Panc1 (cell line): ENCODE results near the gene RABEPK. TPM values are rescaled to one million over a fixed set of nuclear protein-coding genes. Genes with fewer than 3 reads are reported as not detected.
"Not testable (repeated sequence)": the region's sequence is repeated elsewhere in the genome, so short reads cannot be mapped to it uniquely, and the experiment has no call there.

Source experiments
- ATAC-seq: fragments of 200-7000 bp; cut with Tn5 transposase; 2 replicates; pipeline ENCODE4 v1.9.1; 2020; ENCODE audit warnings: mild to moderate bottlenecking, moderate library complexity
- BruUV-seq: library from RNA; stranded (reverse); fragments of 400-500 nt; replicated peaks from 2 replicates; lab custom pipeline; 2021; lab: Mats Ljungman, UMichigan
- CTCF ChIA-PET: fragments of 300-600 bp; sonication (Branson Sonifier 250); formaldehyde crosslinking; loops from one replicate; lab custom pipeline; 2022; ENCODE audit warnings: antibody characterized with exemption; lab: Charles Lee
- POLR2A ChIA-PET: fragments of 300-600 bp; sonication (Branson Sonifier 250); formaldehyde crosslinking; loops from one replicate; lab custom pipeline; 2022; ENCODE audit warnings: antibody characterized with exemption; lab: Charles Lee
- DNase-seq: peaks from one replicate; pipeline ENCODE4 v3.0.0-alpha.2; 2010; ENCODE audit warnings: low read depth, low spot score
- H3K27ac ChIP-seq: 2 replicates; pipeline ENCODE4 v1.5.1; 2011; ENCODE audit warnings: mild to moderate bottlenecking, low read length, inconsistent platforms
- H3K27me3 ChIP-seq: fragments of 200-500 bp; sonication (Bioruptor generic); 2 replicates; pipeline ENCODE4 v1.6.0; 2014; ENCODE audit warnings: low read length, inconsistent platforms; ENCODE audit not compliant: control insufficient read depth, insufficient read depth
- H3K36me3 ChIP-seq: fragments of 200-500 bp; sonication (Bioruptor generic); 2 replicates; pipeline ENCODE4 v1.5.1; 2014; ENCODE audit warnings: inconsistent platforms, mild to moderate bottlenecking, low read length, moderate library complexity; ENCODE audit not compliant: control insufficient read depth, insufficient read depth
- H3K4me1 ChIP-seq: 2 replicates; pipeline ENCODE4 v1.5.1; 2011; ENCODE audit warnings: inconsistent platforms, mild to moderate bottlenecking, low read length, moderate library complexity; ENCODE audit not compliant: control insufficient read depth, insufficient read depth
- H3K4me3 ChIP-seq, 2 experiments: 2 replicates each; pipeline ENCODE4 v1.5.1; 2011 to 2012; ENCODE audit warnings: low read depth in 2 of 2, low read length in 2 of 2, mild to moderate bottlenecking in 2 of 2, inconsistent platforms in 1 of 2, moderate library complexity in 1 of 2
- H3K9me3 ChIP-seq: fragments of 200-500 bp; sonication (Bioruptor generic); 2 replicates; pipeline ENCODE4 v1.5.1; 2014; ENCODE audit warnings: low read depth, mild to moderate bottlenecking, inconsistent platforms, low read length, moderate library complexity; ENCODE audit not compliant: control insufficient read depth, insufficient read depth
- CTCF ChIP-seq: fragments of 450-650 bp; IDR thresholded peaks from 2 replicates; pipeline ENCODE4 v1.5.1; 2017; ENCODE audit warnings: mild to moderate bottlenecking
- POLR2AphosphoS5 ChIP-seq: IDR thresholded peaks from 2 replicates; pipeline ENCODE4 v1.6.1; 2012; ENCODE audit warnings: mild to moderate bottlenecking, low read depth, low read length, moderate library complexity
- REST ChIP-seq, 2 experiments: IDR thresholded peaks; 2 replicates each; pipeline ENCODE4 v1.6.1; 2011 to 2012; ENCODE audit warnings: low read depth in 2 of 2, control low read depth in 1 of 2, low read length in 1 of 2, mild to moderate bottlenecking in 1 of 2, moderate library complexity in 1 of 2; ENCODE audit not compliant: insufficient read depth in 1 of 2
- SIN3A ChIP-seq: IDR thresholded peaks from 2 replicates; pipeline ENCODE4 v1.6.1; 2012; ENCODE audit warnings: low read depth, mild to moderate bottlenecking, low read length, moderate library complexity, borderline replicate concordance; ENCODE audit not compliant: insufficient read depth
- TCF7L2 ChIP-seq: IDR thresholded peaks from 2 replicates; pipeline ENCODE4 v1.6.1; 2011; ENCODE audit warnings: mild to moderate bottlenecking, low read depth, low read length, inconsistent platforms
- in situ Hi-C: cut with HindIII; loops from 2 replicates; pipeline ENCODE4 v1.10.0; 2016; ENCODE audit warnings: low sequenced_read_pairs, low pct_unique_long_range_greater_than_20kb
- intact Hi-C: fragments of 100-400 bp; cut with micrococcal nuclease; formaldehyde crosslinking; loops from one replicate; pipeline ENCODE4 v1.10.0; 2022; ENCODE audit not compliant: unreplicated experiment
- total RNA-seq: library from RNA; stranded (reverse); gene quantifications from one replicate; pipeline ENCODE4 v1.2.1, GENCODE V29; 2021; ENCODE audit not compliant: unreplicated experiment

The RABEPK gene
- total RNA-seq, 1 experiment from 2014 or later: 33.9 TPM

- no TSS peak for BruUV-seq
- no peak overlapping the region for H3K27ac ChIP-seq
- ChIA-PET POLR2A (no interaction called here), CTCF (no interaction called here)
- H3K27me3 ChIP-seq: no peaks in the 10 kb centered on the region
- intact Hi-C loops: no loop called here
- H3K9me3 ChIP-seq: no peaks in the 10 kb centered on the region
- no peaks in the 10 kb centered on the region for H3K4me1 ChIP-seq
- ATAC-seq (no peak), DNase-seq (no peak)
- TF ChIP-seq SIN3A (no peak), POLR2AphosphoS5 (no peak), REST (IDR thresholded peaks at IDR 0.05; ENCODE audit: insufficient read depth in 1 of 2, low read depth in 2 of 2, low read length in 1 of 2) (no peak), TCF7L2 (no peak), CTCF (no peak)
- no peak overlapping the region for H3K4me3 ChIP-seq
- H3K36me3 ChIP-seq: no peaks in the 10 kb centered on the region
- in situ Hi-C loops: no loop called here
Measured at GRCh38 chr9:125177888-125178287, 22.5 kb upstream of the RABEPK start.

- ATAC-seq, POLR2A ChIA-PET, DNase-seq, in situ Hi-C loops, intact Hi-C loops, H3K4me1 ChIP-seq, CTCF ChIA-PET, H3K4me3 ChIP-seq, H3K27ac ChIP-seq, H3K9me3 ChIP-seq, H3K27me3 ChIP-seq, H3K36me3 ChIP-seq, BruUV-seq: not testable (repeated sequence)
Measured at GRCh38 chr9:125179776-125180175, 20.6 kb upstream of the RABEPK start.

GRCh38 chr9:125180876-125181275, 19.5 kb upstream of the RABEPK start:
- CTCF ChIA-PET: no interaction called here
- no TSS peak for BruUV-seq
- in situ Hi-C loops (no loop called here), intact Hi-C loops (no loop called here)
- POLR2A ChIA-PET: no interaction called here
- DNase-seq (no peak), ATAC-seq (no peak)
- no peaks in the 10 kb centered on the region for H3K4me1 ChIP-seq
- no peaks in the 10 kb centered on the region for H3K27me3 ChIP-seq
- H3K4me3 ChIP-seq: no peak overlapping the region
- TF ChIP-seq CTCF (no peak), POLR2AphosphoS5 (no peak), SIN3A (no peak), REST (IDR thresholded peaks at IDR 0.05; ENCODE audit: insufficient read depth in 1 of 2, low read depth in 2 of 2, low read length in 1 of 2) (no peak), TCF7L2 (no peak)
- H3K36me3 ChIP-seq: no peaks in the 10 kb centered on the region
- no peaks in the 10 kb centered on the region for H3K9me3 ChIP-seq
- no peak overlapping the region for H3K27ac ChIP-seq

GRCh38 chr9:125181756-125182155, 18.6 kb upstream of the RABEPK start:
- H3K27ac ChIP-seq, H3K4me1 ChIP-seq, H3K27me3 ChIP-seq, ATAC-seq, H3K9me3 ChIP-seq, CTCF ChIA-PET, H3K4me3 ChIP-seq, POLR2A ChIA-PET, BruUV-seq, H3K36me3 ChIP-seq, in situ Hi-C loops, DNase-seq, intact Hi-C loops: not testable (repeated sequence)
